ENCODE measurements around the gene BUD23.

BUD23 gene

DNA sequence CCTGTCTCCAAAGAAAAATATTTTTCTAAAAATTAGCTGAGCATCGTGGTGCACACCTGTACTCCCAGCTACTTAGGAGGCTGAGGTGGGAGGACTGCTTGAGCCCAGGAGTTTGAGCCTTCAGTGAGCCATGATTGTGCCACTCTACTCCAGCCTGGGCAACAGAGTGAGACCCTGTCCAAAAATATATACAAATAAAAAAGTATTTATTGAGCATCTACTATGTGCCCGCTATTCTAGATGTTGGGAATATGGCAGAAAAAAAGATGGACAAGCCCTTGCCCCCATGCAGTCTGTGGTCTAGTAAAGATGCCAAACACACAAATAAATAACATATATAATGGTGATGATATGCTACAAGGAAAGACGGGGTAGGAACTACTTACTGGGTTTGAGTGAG is 40.4 kb downstream of the BUD23 start:
- TF ChIP-seq, protein P1, sequence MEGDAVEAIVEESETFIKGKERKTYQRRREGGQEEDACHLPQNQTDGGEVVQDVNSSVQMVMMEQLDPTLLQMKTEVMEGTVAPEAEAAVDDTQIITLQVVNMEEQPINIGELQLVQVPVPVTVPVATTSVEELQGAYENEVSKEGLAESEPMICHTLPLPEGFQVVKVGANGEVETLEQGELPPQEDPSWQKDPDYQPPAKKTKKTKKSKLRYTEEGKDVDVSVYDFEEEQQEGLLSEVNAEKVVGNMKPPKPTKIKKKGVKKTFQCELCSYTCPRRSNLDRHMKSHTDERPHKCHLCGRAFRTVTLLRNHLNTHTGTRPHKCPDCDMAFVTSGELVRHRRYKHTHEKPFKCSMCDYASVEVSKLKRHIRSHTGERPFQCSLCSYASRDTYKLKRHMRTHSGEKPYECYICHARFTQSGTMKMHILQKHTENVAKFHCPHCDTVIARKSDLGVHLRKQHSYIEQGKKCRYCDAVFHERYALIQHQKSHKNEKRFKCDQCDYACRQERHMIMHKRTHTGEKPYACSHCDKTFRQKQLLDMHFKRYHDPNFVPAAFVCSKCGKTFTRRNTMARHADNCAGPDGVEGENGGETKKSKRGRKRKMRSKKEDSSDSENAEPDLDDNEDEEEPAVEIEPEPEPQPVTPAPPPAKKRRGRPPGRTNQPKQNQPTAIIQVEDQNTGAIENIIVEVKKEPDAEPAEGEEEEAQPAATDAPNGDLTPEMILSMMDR (IDR thresholded peaks at IDR 0.05; ENCODE audit: control insufficient read depth, insufficient read depth, low read depth, low read length, missing control alignments): no peak
- DNase-seq (ENCODE audit: low read depth): no peak
- H3K4me3 ChIP-seq (ENCODE audit: control insufficient read depth, low read depth, low read length): no peak overlapping the region

DNA sequence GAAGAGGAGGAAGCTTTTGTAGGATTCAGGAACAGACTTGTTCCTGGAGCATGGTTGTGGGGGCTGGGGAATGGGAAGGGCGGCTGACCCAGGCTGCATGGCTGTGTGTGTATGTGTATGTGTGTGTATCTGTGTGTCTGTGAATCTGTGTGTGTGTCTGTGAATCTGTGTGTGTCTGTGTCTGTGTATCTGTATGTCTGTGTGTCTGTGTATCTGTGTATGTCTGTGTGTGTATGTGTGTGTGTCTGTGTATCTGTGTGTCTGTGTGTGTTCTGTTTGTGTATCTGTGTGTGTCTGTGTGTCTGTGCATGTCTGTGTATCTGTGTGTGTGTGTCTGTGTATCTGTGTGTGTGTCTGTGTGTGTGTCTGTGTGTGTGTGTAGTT is 42.7 kb downstream of the BUD23 start:
- no peak overlapping the region for H3K4me3 ChIP-seq (ENCODE audit: control insufficient read depth, low read depth, low read length)
- TF ChIP-seq, protein P1 (IDR thresholded peaks at IDR 0.05; ENCODE audit: control insufficient read depth, insufficient read depth, low read depth, low read length, missing control alignments): no peak
- DNase-seq (ENCODE audit: low read depth): no peak

DNA sequence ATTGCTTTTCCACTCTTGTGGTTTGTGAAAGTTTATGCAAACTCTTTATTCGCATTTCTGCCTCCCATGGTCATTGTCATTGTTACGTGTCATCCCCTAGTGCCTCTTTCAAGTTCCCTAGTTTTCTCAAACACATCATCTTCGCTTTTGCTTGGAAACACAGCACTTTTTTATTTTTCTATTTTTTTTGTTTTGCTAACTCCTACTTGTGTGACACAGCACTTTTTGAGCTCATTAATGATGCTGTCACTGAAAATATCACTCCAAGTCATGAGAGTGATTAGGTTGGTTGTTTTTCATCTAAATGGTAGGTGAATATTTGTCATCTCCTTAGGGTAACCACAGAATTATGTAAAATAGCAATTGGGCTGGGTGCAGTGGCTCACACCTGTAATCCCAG is 44.6 kb downstream of the BUD23 start:
- TF ChIP-seq, protein P1 (IDR thresholded peaks at IDR 0.05; ENCODE audit: control insufficient read depth, insufficient read depth, low read depth, low read length, missing control alignments): no peak
- DNase-seq (ENCODE audit: low read depth): no peak

DNA sequence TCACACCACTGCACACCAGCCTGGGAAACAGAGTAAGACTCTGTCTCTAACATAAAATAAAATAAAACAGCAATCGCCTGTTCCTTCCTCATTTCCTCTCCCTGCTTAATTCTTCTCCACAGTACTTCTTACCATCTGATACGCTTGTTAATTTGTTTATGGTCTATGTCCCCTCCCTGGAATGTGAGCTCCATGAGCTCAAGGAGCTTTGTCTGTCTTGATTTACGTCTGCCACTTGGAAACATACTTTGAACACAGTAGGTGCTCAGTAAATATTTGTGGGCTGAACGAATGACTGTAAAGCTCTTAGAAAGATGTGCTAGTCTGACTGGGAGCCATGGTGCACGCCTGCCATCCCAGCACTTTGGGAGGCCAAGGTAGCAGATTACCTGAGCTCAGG is 45.2 kb downstream of the BUD23 start:
- H3K4me3 ChIP-seq (ENCODE audit: control insufficient read depth, low read depth, low read length): no peak overlapping the region
- TF ChIP-seq, protein P1 (IDR thresholded peaks at IDR 0.05; ENCODE audit: control insufficient read depth, insufficient read depth, low read depth, low read length, missing control alignments): no peak
- no peak for DNase-seq (ENCODE audit: low read depth)

More for the DNA sequence above, 44.6 kb downstream of the BUD23 start:
- H3K4me3 ChIP-seq (ENCODE audit: control insufficient read depth, low read depth, low read length): no peak overlapping the region

DNA sequence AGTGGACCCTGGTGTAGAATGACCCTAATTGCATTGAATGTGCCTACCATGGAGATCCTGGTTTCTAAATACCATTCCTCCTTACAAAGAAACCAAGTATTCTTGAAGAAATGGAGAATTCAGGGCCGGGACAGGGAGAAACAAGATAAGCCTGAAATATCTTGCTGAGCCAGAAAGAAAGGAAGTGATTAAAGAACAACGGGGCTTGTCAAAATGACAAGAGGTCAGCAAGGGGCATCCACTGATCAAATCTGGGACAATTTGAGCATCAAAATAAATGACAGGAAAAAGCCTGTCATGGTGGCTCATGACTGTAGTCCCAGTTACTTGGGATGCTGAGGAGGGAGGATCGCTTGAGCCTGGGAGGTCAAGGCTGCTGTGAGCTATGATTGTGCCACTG is 47.1 kb downstream of the BUD23 start:
- H3K4me3 ChIP-seq (ENCODE audit: control insufficient read depth, low read depth, low read length): no peak overlapping the region
- TF ChIP-seq, protein P1 (IDR thresholded peaks at IDR 0.05; ENCODE audit: control insufficient read depth, insufficient read depth, low read depth, low read length, missing control alignments): no peak
- no peak for DNase-seq (ENCODE audit: low read depth)

DNA sequence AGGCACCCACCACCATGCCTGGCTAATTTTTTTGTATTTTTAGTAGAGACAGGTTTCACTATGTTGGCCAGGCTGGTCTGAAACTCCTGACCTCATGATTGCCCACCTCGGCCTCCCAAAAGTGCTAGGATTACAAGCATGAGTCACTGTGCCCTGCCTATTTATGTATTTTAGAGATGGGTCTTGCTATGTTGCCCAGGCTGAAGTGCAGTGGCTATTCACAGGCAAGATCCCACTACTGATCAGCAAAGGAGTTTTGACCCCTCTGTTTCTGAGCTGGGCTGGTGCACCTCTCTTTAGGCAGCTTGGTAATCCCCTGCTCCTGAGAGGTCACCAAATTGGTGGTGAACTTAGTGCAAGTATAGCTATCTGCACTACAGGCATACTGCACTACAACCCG is 49.0 kb downstream of the BUD23 start:
- no peak for DNase-seq (ENCODE audit: low read depth)
- H3K4me3 ChIP-seq (ENCODE audit: control insufficient read depth, low read depth, low read length): no peak overlapping the region
- TF ChIP-seq, protein P1 (IDR thresholded peaks at IDR 0.05; ENCODE audit: control insufficient read depth, insufficient read depth, low read depth, low read length, missing control alignments): no peak
